ENCODE data around the gene BAIAP2L2. TPM values are rescaled to one million over a fixed set of nuclear protein-coding genes. Genes with fewer than 3 reads are reported as not detected.

BAIAP2L2 gene
- total and polyA plus RNA-seq, 2 of the 4 experiments (the other 2 are of a cell fraction), result 0.18 to 0.46 TPM

DNA sequence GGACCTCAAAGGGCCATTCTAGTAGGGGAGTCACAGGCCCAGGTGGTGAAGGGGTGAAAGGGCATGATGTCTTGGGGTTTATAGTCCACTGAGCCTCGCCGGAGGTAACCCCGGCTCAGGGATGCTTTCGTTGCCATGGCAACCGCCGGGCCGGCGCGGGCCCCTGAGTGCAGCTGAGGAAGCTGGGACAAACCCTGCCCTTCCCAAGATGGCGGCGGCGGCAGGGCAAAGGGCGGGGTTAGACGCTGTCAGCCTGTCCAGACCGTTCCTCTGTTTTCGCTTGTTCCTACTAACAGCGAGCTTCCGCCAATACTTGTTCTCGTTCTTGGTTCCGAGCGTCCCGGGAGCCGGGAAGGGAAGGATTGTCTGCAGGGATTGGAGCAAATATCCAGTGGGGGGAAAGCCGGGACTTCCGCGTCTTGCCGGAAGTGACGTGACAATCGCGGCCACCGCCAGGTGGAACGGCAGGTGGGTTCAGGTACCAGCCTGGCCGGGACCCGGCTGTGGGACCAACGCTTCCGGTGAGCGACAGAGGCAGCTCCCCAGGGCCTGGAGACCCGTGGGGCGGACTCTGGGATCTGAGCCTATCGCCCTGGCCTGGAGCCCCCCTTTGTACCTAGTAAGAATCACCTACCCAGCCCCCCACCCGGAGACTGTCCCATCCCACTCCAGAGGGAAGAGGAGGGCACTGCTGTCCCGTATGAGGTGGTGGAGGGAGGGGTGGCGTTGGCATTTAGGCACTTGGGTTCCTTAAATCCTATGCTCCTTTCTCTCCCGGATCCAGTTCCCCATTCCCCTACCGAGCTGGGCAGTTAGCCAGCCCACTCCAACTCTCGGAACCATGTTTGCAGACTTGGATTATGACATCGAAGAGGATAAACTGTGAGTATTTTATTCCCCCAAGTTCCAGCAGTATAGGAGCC lies 53.3 kb downstream of the BAIAP2L2 start, which contains the start of gene PICK1:
Gene PICK1, plus strand, starts transcription at position 436 of the 923 bp plus-strand sequence. Its CDS starts 406 bp downstream, at position 842.
- peak within 1 kb of the TSS; percentile 83 for H2BK120ac ChIP-seq (ENCODE audit: low read depth, low read length)
- H4K91ac ChIP-seq (ENCODE audit: insufficient read depth, low read depth, low read length), result peak within 1 kb of the TSS; percentile 96
- peak; percentile 91 for DNase-seq
- H3K4me3 ChIP-seq (ENCODE audit: insufficient read depth, low read depth, low read length), result peak within 1 kb of the TSS; percentile 56
- peak within 1 kb of the TSS; percentile 87 for H3K14ac ChIP-seq (replicated peaks; ENCODE audit: low read depth, low read length)
- in situ Hi-C loops (cut with MboI; ENCODE audit: low sequenced_read_pairs), result loop anchor here (5.0 to 10.0 kb wide), 2 partner anchors 295 to 518 kb away; partner anchors contain the start of gene DMC1
- H3K36me3 ChIP-seq (ENCODE audit: control insufficient read depth, insufficient read depth, low read length), result peaks cover 3% of the 10 kb centered on the region; the same call in 1 of the 2 replicates
- H3K79me1 ChIP-seq (ENCODE audit: low read depth in 1 of 2, low read length in 2 of 2), result peaks cover 0 to 7% of the 10 kb centered on the region in 2 experiments; a peak in 2 of 4 replicates
- H3K4me2 ChIP-seq (ENCODE audit: low read depth, low read length), result peak within 1 kb of the TSS; percentile 73
- ATAC-seq (ENCODE audit: low read depth), result peak; percentile 93
- H2AFZ ChIP-seq (replicated peaks; ENCODE audit: low read length, poor library complexity), result peak within 1 kb of the TSS; percentile 95
- H3K9me1 ChIP-seq (ENCODE audit: insufficient read depth, low read length), result peaks cover 14% of the 10 kb centered on the region
- peak within 1 kb of the TSS; percentile 88 for H3K18ac ChIP-seq (ENCODE audit: low read depth, low read length)
- H3K23ac ChIP-seq (ENCODE audit: low read depth, low read length), result no peak within 1 kb of the TSS; the same call in 1 of the 2 replicates
- ChIA-PET POLR2A (ENCODE audit: unreplicated experiment) (no interaction called here), CTCF (interaction anchor here (0.7 to 1.3 kb wide), 2 partner anchors 43 to 219 kb away, joined by 3 read pairs; no protein-coding TSS in a partner anchor)
- peak within 1 kb of the TSS; percentile 92 for H2AK9ac ChIP-seq (replicated peaks; ENCODE audit: low read depth, low read length, poor library complexity)
- peak within 1 kb of the TSS; percentile 76 for H2BK5ac ChIP-seq (ENCODE audit: low read depth, low read length, poor library complexity, severe bottlenecking)
- H3K27ac ChIP-seq (ENCODE audit: insufficient read depth, low read length), result peak within 1 kb of the TSS; percentile 80
- no peaks in the 10 kb centered on the region for H3K27me3 ChIP-seq (ENCODE audit: control insufficient read depth, insufficient read depth, low read length)
- H3K4me1 ChIP-seq (ENCODE audit: control insufficient read depth, insufficient read depth, low read length), result peaks cover 5% of the 10 kb centered on the region
- peak within 1 kb of the TSS; percentile 84 for H3K4ac ChIP-seq (ENCODE audit: low read depth, low read length)
- intact Hi-C loops (cut with micrococcal nuclease), result loop anchor here (10.0 kb wide), 1 partner anchor 648 kb away; the partner anchor contains the start of genes GTPBP1 and JOSD1
- H4K8ac ChIP-seq (ENCODE audit: low read depth in 2 of 2, low read length in 2 of 2), result peak within 1 kb of the TSS; percentile 95 to 99
- peak within 1 kb of the TSS; percentile 75; the same call in 2 of the 3 replicates for H2BK15ac ChIP-seq (ENCODE audit: low read depth, low read length)
- dilution Hi-C loops (cut with HindIII; ENCODE audit: low sequenced_read_pairs, unreplicated experiment), result no loop called here
- no peaks in the 10 kb centered on the region; the same call in 1 of the 2 replicates for H4K20me1 ChIP-seq (ENCODE audit: insufficient read depth, low read length)
- peak within 1 kb of the TSS; percentile 42; the same call in 1 of the 2 replicates for H3K56ac ChIP-seq (ENCODE audit: extremely low read depth, insufficient read depth, low read length)
- 2% methylated on average over 13 of the region's 47 CpGs; no CpG with 5 or more reads in 1 of the 2 experiments for WGBS, 2 experiments (ENCODE audit: extremely low coverage in 2 of 2, insufficient read length in 1 of 2)
- peak within 1 kb of the TSS; percentile 50; the same call in 1 of the 2 replicates for H2AK5ac ChIP-seq (ENCODE audit: low read depth, low read length)
- H2BK20ac ChIP-seq (ENCODE audit: low read depth, low read length), result peak within 1 kb of the TSS; percentile 67; the same call in 1 of the 2 replicates
- H4K5ac ChIP-seq (ENCODE audit: low read depth, low read length), result peak within 1 kb of the TSS; percentile 97
- H3K9ac ChIP-seq (ENCODE audit: low read depth, low read length), result peak within 1 kb of the TSS; percentile 60
- no peaks in the 10 kb centered on the region for H3K9me3 ChIP-seq (ENCODE audit: control insufficient read depth, insufficient read depth, low read length)
- no TSS peak for BruUV-seq (replicated peaks)
- TF ChIP-seq MXI1 (IDR thresholded peaks at IDR 0.05; ENCODE audit: borderline replicate concordance, low read depth, low read length) (no peak), BHLHE40 (IDR thresholded peaks at IDR 0.05; ENCODE audit: low read depth, low read length) (no peak), RFX5 (IDR thresholded peaks at IDR 0.05; ENCODE audit: low read depth, low read length) (no peak), NFE2L2 (IDR thresholded peaks at IDR 0.05; ENCODE audit: low read depth, low read length) (no peak), MAZ (IDR thresholded peaks at IDR 0.05; ENCODE audit: borderline replicate concordance, low read depth, low read length) (no peak), CHD1 (IDR thresholded peaks at IDR 0.05; ENCODE audit: low read depth, low read length) (no peak), RAD21 (IDR thresholded peaks at IDR 0.05; ENCODE audit: low read length) (no peak), POLR2A (IDR thresholded peaks at IDR 0.05; ENCODE audit: low read depth, low read length) (no peak), RCOR1 (IDR thresholded peaks at IDR 0.05; ENCODE audit: insufficient replicate concordance, low read length) (no peak)
- TF ChIP-seq, protein P1, sequence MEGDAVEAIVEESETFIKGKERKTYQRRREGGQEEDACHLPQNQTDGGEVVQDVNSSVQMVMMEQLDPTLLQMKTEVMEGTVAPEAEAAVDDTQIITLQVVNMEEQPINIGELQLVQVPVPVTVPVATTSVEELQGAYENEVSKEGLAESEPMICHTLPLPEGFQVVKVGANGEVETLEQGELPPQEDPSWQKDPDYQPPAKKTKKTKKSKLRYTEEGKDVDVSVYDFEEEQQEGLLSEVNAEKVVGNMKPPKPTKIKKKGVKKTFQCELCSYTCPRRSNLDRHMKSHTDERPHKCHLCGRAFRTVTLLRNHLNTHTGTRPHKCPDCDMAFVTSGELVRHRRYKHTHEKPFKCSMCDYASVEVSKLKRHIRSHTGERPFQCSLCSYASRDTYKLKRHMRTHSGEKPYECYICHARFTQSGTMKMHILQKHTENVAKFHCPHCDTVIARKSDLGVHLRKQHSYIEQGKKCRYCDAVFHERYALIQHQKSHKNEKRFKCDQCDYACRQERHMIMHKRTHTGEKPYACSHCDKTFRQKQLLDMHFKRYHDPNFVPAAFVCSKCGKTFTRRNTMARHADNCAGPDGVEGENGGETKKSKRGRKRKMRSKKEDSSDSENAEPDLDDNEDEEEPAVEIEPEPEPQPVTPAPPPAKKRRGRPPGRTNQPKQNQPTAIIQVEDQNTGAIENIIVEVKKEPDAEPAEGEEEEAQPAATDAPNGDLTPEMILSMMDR (conservative IDR thresholded peaks at IDR 0.05; ENCODE audit: low read depth, low read length), result no peak
- TF ChIP-seq, protein P2, sequence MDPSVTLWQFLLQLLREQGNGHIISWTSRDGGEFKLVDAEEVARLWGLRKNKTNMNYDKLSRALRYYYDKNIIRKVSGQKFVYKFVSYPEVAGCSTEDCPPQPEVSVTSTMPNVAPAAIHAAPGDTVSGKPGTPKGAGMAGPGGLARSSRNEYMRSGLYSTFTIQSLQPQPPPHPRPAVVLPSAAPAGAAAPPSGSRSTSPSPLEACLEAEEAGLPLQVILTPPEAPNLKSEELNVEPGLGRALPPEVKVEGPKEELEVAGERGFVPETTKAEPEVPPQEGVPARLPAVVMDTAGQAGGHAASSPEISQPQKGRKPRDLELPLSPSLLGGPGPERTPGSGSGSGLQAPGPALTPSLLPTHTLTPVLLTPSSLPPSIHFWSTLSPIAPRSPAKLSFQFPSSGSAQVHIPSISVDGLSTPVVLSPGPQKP (IDR thresholded peaks at IDR 0.05; ENCODE audit: borderline replicate concordance, low read depth, low read length), result no peak
- TF ChIP-seq, protein P3, sequence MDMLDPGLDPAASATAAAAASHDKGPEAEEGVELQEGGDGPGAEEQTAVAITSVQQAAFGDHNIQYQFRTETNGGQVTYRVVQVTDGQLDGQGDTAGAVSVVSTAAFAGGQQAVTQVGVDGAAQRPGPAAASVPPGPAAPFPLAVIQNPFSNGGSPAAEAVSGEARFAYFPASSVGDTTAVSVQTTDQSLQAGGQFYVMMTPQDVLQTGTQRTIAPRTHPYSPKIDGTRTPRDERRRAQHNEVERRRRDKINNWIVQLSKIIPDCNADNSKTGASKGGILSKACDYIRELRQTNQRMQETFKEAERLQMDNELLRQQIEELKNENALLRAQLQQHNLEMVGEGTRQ (IDR thresholded peaks at IDR 0.05; ENCODE audit: low read depth, low read length), result no peak

Measured in IMR-90 (cell line).